K562 (cell line): ENCODE measurements around the gene ANO1. TPM values are rescaled to one million over a fixed set of nuclear protein-coding genes. Genes with fewer than 3 reads are reported as not detected.

Experiments
- CCAR2 ChIP-seq: fragments of 200-400 bp; formaldehyde crosslinking; IDR thresholded peaks from 2 replicates; pipeline ENCODE4 v1.6.1; 2017; ENCODE audit warnings: mild to moderate bottlenecking, low read depth, low read length
- PML ChIP-seq: IDR thresholded peaks from 2 replicates; pipeline ENCODE4 v1.6.1; 2012; ENCODE audit warnings: low read length, inconsistent platforms
- RFX1 ChIP-seq: fragments of 450-650 bp; IDR thresholded peaks from 2 replicates; pipeline ENCODE4 v1.6.1; 2016; ENCODE audit warnings: mild to moderate bottlenecking, moderate library complexity
- SMARCA5 ChIP-seq: fragments of 450-650 bp; IDR thresholded peaks from 2 replicates; pipeline ENCODE4 v1.6.1; 2016
- SOX6 ChIP-seq: fragments of 450-650 bp; IDR thresholded peaks from 2 replicates; pipeline ENCODE4 v1.6.1; 2014; ENCODE audit warnings: mild to moderate bottlenecking
- TAF7 ChIP-seq: fragments of 450-650 bp; IDR thresholded peaks from 2 replicates; pipeline ENCODE4 v1.6.1; 2016; ENCODE audit warnings: missing genetic modification characterization, missing compliant biosample characterization
- TCF7L2 ChIP-seq: fragments of 150-350 bp; IDR thresholded peaks from 2 replicates; pipeline ENCODE4 v1.6.1; 2016; ENCODE audit warnings: low read depth, mild to moderate bottlenecking, low read length, moderate library complexity
- TRIM24 ChIP-seq, 2 experiments: fragments of 450-650 bp; IDR thresholded peaks; 2 replicates each; pipeline ENCODE4 v1.6.1; 2016
- YY1 ChIP-seq, 3 experiments: IDR thresholded peaks; 2 replicates each; pipeline ENCODE4 v1.6.1; 2011; ENCODE audit warnings: low read length in 2 of 3, mild to moderate bottlenecking in 2 of 3, moderate library complexity in 2 of 3, borderline replicate concordance in 1 of 3, control low read depth in 1 of 3, low read depth in 1 of 3; ENCODE audit not compliant: insufficient read depth in 3 of 3, insufficient replicate concordance in 2 of 3, control insufficient read depth in 1 of 3, insufficient read length in 1 of 3; ENCODE audit errors: extremely low read depth in 1 of 3
- ZNF23 ChIP-seq: fragments of 250-450 bp; sonication (Bioruptor Pico); IDR thresholded peaks from 2 replicates; pipeline ENCODE4 v1.4.0; 2020; ENCODE audit warnings: mild to moderate bottlenecking
- ZNF408 ChIP-seq: fragments of 250-450 bp; sonication (Bioruptor Pico); IDR thresholded peaks from 2 replicates; pipeline ENCODE4 v1.4.0; 2020; ENCODE audit warnings: low read depth, mild to moderate bottlenecking, moderate library complexity
- ZNF436 ChIP-seq: fragments of 250-450, 450-650 bp; sonication (Bioruptor Pico); formaldehyde crosslinking; IDR thresholded peaks from 2 replicates; pipeline ENCODE4 v1.7.0; 2020; ENCODE audit warnings: mild to moderate bottlenecking
- ZNF444 ChIP-seq: fragments of 250-450 bp; sonication (Bioruptor Pico); IDR thresholded peaks from 2 replicates; pipeline ENCODE4 v1.4.0; 2020; ENCODE audit warnings: mild to moderate bottlenecking, moderate library complexity
- ZNF589 ChIP-seq: fragments of 200-800 bp; sonication (Bioruptor generic); IDR thresholded peaks from 2 replicates; pipeline ENCODE4 v1.6.1; 2016; ENCODE audit warnings: low read depth, missing genetic modification characterization, missing compliant biosample characterization
- polyA plus RNA-seq, 8 experiments: library from polyadenylated mRNA; depleted of rRNA in 4 of 8; stranded (reverse) in 5 of 8; unstranded in 3 of 8; fragments of >200 nt; fragmentation: Nextera tagmentation in 2 of 8; fragmentation: Illumina TruSeq in 1 of 8; extraction: Ambion mirVana in 2 of 8; extraction: Trizol in 1 of 8; gene quantifications; 2 replicates each; pipeline versions ENCODE4 v1.2.1 to v1.2.3, GENCODE V29; 2011 to 2014; ENCODE audit warnings: inconsistent platforms in 1 of 8, missing spikeins in 1 of 8
- total RNA-seq, 7 experiments: library from RNA; depleted of rRNA in 6 of 7; stranded (reverse); fragments of >200 nt in 6 of 7; fragmentation: Illumina TruSeq in 2 of 7; extraction: Trizol in 2 of 7; gene quantifications; 2 replicates each; pipeline versions ENCODE4 v1.2.1 to v1.2.3, GENCODE V29; 2011 to 2021; ENCODE audit warnings: low replicate concordance in 1 of 7
- TF ChIP-seq, protein P1 (sequence below): fragments of 450-650 bp; formaldehyde crosslinking; conservative IDR thresholded peaks from 2 replicates; pipeline ENCODE4 v1.4.0; 2022; ENCODE audit warnings: mild to moderate bottlenecking, missing genetic modification characterization
- TF ChIP-seq, protein P2 (sequence below): fragments of 250-450 bp; sonication (Bioruptor Pico); IDR thresholded peaks from 2 replicates; pipeline ENCODE4 v1.8.0; 2022; ENCODE audit warnings: inconsistent platforms
- TF ChIP-seq, protein P3 (sequence below): fragments of 450-650 bp; IDR thresholded peaks from 2 replicates; pipeline ENCODE4 v1.6.1; 2017; ENCODE audit warnings: antibody characterized with exemption
- TF ChIP-seq, protein P4 (sequence below): fragments of 450-650 bp; IDR thresholded peaks from 2 replicates; pipeline ENCODE4 v1.6.1; 2016; ENCODE audit warnings: mild to moderate bottlenecking

Gene ANO1
- total and polyA plus RNA-seq, 9 of the 15 experiments (the other 6 are each of a cell fraction or from before 2014, with no cell fraction given) = not detected

DNA sequence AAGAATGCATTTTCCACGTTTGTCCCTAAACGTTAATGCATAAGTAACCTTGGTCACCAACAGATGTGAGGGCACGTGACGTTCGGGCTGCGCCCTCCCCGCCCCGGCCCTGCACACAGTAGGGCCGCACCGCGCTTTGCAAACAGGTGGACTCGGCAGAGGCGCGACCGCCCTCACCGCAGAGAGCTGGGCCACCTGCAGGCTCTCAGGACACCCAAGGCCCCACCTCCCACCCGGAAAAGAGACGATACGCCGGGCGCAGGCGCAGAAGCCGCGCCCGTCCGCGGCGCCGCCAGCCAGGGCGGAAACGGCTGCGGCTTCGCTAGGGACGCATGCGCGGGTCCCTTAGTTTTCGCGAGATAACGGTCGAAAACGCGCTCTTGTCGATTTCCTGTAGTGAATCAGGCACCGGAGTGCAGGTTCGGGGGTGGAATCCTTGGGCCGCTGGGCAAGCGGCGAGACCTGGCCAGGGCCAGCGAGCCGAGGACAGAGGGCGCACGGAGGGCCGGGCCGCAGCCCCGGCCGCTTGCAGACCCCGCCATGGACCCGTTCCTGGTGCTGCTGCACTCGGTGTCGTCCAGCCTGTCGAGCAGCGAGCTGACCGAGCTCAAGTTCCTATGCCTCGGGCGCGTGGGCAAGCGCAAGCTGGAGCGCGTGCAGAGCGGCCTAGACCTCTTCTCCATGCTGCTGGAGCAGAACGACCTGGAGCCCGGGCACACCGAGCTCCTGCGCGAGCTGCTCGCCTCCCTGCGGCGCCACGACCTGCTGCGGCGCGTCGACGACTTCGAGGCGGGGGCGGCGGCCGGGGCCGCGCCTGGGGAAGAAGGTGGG lies 125.0 kb downstream of the ANO1 start, which contains the start of gene FADD (continued):
- TF ChIP-seq YY1 (IDR thresholded peaks at IDR 0.05; ENCODE audit: borderline replicate concordance in 1 of 3, control insufficient read depth in 1 of 3, extremely low read depth in 1 of 3, insufficient read depth in 3 of 3, insufficient read length in 1 of 3, insufficient replicate concordance in 2 of 3, low read depth in 1 of 3, low read length in 2 of 3) (no peak), ZNF589 (CRISPR knock-in tag) (no peak), TCF7L2 (no peak), TRIM24 (IDR thresholded peaks at IDR 0.05) (no peak), ZNF444 (CRISPR knock-in tag) (no peak), SOX6 (no peak), CCAR2 (no peak), ZNF436 (CRISPR knock-in tag) (no peak), RFX1 (no peak), PML (peak; percentile 50; the same call in 1 of the 2 replicates), ZNF23 (CRISPR knock-in tag) (no peak), SMARCA5 (no peak), TAF7 (tag) (no peak), ZNF408 (CRISPR knock-in tag) (no peak)
- TF ChIP-seq, protein P1, sequence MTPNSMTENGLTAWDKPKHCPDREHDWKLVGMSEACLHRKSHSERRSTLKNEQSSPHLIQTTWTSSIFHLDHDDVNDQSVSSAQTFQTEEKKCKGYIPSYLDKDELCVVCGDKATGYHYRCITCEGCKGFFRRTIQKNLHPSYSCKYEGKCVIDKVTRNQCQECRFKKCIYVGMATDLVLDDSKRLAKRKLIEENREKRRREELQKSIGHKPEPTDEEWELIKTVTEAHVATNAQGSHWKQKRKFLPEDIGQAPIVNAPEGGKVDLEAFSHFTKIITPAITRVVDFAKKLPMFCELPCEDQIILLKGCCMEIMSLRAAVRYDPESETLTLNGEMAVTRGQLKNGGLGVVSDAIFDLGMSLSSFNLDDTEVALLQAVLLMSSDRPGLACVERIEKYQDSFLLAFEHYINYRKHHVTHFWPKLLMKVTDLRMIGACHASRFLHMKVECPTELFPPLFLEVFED = no peak
- TF ChIP-seq, protein P2, sequence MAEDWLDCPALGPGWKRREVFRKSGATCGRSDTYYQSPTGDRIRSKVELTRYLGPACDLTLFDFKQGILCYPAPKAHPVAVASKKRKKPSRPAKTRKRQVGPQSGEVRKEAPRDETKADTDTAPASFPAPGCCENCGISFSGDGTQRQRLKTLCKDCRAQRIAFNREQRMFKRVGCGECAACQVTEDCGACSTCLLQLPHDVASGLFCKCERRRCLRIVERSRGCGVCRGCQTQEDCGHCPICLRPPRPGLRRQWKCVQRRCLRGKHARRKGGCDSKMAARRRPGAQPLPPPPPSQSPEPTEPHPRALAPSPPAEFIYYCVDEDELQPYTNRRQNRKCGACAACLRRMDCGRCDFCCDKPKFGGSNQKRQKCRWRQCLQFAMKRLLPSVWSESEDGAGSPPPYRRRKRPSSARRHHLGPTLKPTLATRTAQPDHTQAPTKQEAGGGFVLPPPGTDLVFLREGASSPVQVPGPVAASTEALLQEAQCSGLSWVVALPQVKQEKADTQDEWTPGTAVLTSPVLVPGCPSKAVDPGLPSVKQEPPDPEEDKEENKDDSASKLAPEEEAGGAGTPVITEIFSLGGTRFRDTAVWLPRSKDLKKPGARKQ (CRISPR knock-in tag) = no peak
- TF ChIP-seq, protein P3, sequence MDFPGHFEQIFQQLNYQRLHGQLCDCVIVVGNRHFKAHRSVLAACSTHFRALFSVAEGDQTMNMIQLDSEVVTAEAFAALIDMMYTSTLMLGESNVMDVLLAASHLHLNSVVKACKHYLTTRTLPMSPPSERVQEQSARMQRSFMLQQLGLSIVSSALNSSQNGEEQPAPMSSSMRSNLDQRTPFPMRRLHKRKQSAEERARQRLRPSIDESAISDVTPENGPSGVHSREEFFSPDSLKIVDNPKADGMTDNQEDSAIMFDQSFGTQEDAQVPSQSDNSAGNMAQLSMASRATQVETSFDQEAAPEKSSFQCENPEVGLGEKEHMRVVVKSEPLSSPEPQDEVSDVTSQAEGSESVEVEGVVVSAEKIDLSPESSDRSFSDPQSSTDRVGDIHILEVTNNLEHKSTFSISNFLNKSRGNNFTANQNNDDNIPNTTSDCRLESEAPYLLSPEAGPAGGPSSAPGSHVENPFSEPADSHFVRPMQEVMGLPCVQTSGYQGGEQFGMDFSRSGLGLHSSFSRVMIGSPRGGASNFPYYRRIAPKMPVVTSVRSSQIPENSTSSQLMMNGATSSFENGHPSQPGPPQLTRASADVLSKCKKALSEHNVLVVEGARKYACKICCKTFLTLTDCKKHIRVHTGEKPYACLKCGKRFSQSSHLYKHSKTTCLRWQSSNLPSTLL = no peak
- TF ChIP-seq, protein P4, sequence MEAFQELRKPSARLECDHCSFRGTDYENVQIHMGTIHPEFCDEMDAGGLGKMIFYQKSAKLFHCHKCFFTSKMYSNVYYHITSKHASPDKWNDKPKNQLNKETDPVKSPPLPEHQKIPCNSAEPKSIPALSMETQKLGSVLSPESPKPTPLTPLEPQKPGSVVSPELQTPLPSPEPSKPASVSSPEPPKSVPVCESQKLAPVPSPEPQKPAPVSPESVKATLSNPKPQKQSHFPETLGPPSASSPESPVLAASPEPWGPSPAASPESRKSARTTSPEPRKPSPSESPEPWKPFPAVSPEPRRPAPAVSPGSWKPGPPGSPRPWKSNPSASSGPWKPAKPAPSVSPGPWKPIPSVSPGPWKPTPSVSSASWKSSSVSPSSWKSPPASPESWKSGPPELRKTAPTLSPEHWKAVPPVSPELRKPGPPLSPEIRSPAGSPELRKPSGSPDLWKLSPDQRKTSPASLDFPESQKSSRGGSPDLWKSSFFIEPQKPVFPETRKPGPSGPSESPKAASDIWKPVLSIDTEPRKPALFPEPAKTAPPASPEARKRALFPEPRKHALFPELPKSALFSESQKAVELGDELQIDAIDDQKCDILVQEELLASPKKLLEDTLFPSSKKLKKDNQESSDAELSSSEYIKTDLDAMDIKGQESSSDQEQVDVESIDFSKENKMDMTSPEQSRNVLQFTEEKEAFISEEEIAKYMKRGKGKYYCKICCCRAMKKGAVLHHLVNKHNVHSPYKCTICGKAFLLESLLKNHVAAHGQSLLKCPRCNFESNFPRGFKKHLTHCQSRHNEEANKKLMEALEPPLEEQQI = no peak
